ENCODE data around the gene LYRM4.

The LYRM4 gene

DNA sequence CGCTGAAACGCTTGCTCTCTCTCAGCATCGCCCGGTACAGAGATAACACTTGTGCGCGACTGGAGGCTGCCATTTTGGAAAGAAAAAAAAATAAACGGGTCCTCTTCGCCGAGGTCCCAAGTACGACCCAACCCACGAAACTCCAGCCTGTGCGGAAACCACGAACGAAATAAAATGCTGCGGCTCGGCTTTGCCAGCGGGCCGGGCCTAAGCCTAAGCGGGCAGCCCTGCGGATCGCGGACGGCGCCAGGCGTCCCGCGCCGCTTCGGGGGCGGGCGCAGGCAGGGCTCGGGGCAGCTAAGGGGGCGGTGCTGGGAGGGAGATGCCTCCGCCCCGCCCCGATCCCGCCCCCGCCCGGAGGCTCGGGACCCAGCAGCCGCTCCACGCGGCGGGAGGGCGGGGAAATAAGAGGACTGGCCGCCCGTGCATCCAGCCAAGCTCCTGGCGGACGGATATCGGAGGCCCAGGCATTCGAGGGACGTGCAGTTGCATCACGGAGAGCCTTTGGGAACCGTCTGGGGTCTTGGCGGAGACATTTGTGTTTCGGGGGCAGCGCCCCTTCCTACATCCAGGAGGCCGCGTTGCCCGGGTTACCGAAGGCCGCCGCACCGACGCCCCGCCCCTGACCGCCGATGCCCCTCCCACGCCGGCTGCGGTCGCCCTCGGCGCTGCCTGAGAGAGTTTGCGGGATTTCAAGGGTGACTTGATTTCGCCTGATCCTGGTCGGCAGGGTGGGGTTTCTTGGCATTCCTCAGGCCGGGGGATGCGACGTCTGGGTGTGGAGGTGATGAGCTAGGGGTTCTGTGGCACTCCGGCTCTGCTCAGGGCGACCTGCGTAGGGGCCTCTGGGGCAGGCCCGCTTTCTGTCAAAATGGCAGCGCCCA lies at the start of gene LYRM4, which contains the start of gene FARS2:
LYRM4 (minus strand) TSS at position 290 of the 884 bp plus-strand sequence; CDS start at position 73, 217 bp downstream.
FARS2 (plus strand) TSS at position 853 of the 884 bp plus-strand sequence.
- DNase-seq = peak; percentile 92

DNA sequence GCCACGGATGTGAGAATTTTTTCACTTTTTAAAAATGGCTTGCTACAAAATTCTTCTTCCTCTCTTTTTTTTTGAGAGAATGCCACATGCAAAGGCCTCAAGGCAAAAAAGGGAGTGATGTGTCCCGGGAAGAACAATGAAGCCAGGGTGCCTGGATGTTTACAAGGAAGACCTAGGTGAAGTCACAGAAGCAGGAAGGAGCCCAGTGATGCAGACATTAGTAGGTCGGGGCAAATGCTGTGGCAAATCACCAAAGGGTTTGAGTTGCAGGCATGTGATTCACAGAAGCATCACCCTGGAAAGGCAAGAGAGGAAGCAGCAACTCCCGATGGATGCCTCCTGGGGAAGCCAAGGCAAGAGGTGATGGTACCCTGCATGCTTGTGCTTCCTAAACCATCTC lies 47.3 kb upstream of the LYRM4 start:
- no peak for DNase-seq

DNA sequence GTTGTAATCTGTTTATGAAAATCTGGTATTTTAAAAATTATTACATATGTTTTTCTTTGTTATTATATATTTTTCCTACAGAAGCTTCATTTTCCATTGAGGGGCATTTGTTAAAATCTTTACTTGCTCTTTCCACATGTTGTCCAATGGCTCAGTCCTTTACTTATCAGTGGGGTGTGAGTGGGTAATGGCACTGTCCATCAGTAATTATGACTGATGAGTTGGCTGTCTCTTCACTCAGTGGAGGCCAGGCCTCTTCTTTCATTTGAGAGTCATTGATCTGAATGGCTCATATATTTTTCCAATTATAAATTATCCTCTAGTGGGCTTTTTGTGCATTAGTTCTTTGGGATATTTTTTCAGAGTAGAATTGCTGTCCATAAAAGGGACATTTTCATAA lies 46.3 kb upstream of the LYRM4 start:
- DNase-seq = no peak

DNA sequence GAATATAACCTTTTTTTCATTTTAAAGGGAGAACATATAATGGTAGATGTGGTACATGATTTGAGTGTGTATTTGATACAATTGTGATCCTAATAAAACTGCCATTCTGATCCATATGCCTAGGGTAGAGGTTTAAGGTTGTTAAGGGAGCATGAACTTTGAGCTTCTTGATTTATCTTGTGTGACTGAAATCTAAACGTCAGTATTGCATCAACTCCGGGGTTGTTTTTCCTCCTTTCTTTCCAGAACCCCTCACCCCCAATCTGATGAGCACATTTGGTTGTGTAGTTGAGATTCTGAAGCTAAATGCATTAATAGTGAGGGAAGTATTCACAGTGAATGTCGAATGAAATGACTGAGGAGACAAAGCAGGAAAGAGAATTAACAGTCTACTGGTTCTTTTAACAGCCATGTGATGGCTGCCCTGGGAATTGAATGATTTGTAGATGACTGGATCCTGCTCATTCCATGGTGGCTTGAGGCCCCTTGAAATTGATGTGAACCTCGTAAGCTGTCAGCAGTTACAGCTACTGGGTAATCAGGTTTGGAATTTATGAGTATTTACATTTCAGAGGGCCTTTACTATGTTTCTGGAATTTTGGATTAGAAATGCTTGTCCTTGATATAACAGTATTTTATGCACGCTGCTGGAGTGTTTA lies 45.3 kb upstream of the LYRM4 start:
- no peak for DNase-seq

DNA sequence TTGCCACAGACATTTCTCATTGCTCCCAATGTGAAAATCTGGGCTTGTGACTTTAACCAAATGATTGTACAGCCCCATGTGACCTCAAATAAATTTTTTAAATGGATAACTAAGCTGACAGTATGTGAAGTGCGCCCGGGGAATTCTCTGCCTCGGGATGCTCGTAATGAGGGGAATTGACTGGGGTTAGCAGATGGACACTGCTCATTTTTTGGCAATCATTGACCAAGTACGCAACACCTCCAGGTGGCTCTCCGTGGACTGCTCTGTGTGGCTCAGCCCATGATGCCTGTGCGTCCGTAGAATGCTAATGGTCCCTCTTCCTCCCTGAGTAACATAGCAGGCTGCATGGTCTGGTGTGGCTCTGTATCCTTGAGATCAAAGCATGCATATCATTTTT lies 42.9 kb upstream of the LYRM4 start:
- DNase-seq = no peak

DNA sequence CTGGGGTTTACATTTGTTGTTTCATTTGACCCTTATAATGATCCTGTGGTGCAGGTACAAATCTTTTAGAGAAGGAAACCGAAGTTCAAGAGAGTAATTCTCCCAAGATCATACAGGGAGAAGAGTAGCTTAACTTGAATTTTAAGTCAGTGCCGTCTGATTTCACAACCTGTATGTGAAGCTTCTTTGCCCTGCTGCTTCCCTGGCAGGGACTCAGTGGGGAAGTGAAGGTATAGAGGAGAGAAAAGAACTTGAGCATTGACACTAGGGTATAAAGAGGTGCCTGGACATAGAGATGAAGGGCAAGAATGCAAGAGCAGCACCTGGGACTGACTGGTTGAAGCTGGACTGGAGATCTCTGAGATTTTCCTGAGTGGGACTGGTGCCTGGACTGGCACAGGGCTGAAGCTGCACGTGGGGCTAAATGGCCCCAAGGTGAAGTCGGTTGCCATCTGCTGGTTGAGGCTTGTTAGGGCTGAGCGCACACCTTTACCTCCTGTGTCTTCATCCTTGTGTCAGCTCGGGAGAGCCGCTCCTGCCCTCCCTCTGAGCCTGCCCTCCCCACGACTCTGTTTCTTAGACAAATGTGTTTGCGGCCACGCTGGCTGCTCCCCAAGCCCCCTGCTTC lies 42.4 kb upstream of the LYRM4 start:
- peak; percentile 29 for DNase-seq

DNA sequence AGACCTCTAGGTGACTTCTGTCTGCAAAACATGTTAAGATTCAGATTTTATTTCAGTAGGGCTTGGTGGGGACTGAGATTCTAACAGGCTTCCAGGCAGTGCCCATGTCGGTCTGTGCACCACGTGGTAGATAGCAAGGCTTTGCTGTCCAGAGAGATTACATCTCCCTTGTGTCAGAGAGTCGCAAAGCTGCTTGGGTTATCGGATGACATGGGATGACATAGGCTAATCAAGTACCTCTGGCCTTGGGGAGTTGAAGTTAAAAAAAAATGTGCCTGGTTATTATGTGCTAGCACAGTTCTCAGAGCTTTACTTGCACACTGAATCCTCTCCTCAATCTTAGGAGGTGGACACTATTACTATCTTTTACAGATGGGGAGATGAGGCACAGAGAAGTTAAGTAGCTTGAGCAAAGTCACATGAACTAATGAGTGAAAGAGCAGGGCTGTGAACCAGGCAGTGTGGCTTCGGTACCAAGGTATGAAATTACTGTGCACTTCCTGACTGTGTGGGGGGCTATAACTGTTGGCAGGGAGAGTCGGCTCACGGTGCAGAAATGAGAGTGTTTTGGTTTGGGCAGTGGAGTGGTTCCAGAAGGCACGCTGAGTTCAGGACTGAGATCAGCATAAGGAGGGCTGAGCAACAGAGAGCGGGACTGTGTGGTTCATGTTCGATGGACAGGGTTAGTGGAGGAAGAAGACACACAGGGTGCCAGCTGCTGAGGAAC lies 41.6 kb upstream of the LYRM4 start:
- DNase-seq = no peak

DNA sequence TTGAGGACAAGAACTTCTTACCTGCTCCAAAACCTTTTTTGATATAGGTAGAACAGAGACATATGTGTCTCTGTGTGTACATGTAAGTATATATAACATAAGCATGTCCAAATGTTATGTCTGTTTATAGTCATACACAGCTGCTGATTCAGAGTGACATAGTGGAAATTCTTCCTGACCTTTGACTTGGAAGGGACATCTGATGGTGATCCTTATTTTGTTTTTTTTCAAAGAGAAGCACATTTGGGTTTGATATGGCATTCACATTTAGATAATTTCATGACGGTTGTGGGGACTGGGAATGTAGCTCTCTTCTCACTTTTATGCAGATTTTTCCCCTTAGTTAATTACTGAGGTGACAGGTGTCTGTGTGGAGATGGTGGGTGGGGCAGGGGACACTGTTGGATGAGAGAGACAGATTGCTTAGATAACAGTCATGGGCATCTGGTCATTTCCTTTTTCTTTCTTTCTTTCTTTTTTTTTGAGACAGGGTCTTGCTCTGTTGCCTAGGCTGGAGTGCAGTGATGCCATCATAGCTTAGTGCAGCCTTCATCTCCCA lies 39.5 kb upstream of the LYRM4 start:
- DNase-seq = no peak

DNA sequence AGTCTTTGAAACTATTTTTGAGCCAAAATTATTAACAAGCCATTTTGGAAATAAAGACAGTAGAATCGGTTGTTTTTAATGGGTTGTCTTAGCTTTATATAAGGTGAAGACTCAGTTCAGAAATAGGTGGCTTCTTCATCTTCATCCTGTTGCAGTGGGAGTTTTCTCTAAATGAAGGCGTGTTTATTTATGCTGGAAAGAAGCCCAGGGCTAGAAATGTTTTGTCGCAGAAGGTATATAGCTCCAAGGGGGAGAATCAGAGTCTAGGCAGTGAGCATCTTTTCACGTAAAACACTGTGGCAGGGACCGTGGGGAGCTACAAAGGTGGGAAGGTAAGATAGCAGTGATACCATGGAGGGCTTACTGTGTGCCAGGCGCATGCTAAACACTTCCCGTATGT lies 34.9 kb upstream of the LYRM4 start:
- DNase-seq = no peak

DNA sequence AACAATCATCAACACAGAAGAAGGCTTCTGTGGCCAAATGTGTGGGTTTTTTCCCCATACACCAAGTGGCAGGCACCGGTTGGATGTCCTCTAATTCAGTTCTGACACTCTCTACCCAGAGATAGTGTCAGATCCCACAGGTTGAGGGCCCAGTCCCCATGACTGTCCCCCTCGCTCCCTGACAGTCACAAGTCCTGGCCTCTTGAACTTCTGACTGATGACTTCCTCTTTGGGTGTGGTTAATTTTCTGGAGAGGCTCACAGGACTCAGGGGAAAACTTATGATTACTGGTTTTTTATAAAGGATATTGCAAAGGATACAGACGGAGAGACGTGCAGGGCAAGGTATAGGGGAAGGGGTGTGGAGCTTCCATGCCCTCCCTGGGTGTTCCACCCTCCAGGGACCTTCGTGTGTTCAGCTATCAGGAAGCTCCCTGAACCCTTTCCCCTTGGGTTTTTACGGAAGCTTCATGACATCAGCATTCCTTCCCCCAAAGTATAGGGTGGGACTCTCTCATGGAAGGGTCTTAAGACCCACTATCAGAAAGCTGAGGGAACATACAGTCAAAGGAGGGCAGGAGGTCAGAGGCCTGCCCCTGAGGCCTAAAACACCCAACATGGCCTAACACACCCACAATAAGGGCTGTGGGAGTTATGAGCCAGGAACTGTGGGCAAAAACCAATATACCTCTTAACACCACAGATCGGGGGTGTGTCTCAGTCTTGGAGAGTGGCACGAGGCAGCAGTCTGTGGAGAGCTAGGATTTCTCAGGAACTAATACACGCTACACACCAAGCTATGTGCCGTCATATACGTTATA lies 33.9 kb upstream of the LYRM4 start:
- DNase-seq = no peak

DNA sequence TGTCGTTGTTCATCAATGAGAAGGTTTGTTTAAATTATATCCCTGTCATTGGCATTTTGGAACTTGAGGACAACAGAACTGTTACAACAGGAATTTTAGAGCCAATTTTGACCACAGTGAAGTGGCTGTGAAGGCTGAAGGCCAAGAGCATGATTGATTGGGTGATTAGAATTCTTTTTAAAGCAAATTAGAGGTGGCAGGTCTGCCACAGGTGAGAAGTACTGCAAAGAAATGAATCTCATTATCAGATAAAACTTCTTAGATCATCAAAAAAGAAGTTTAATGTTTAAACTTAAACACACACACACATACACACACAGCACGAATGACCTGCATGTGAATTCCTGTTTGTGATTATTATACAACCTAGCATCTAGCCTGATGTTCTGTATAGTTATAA lies 32.9 kb upstream of the LYRM4 start:
- DNase-seq = no peak

DNA sequence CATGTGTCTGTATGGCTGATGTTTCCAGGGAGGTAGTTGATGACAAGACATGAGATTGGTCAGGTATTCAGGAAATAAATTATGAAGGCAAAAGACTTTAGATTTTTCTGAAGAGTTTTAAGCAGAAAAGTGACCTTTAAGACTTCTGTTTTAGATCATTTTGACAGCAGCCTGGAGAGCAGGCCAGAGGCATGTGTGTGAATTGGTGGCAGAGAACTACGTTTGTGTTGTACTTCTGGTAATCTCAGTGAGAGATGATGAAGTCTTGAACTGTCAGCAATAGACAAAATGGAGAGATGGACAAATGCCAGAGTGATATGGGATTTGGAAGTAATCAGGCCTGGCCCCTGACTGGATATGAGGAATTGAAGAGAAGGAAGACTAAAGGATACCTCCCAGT lies 31.4 kb upstream of the LYRM4 start:
- DNase-seq = no peak

DNA sequence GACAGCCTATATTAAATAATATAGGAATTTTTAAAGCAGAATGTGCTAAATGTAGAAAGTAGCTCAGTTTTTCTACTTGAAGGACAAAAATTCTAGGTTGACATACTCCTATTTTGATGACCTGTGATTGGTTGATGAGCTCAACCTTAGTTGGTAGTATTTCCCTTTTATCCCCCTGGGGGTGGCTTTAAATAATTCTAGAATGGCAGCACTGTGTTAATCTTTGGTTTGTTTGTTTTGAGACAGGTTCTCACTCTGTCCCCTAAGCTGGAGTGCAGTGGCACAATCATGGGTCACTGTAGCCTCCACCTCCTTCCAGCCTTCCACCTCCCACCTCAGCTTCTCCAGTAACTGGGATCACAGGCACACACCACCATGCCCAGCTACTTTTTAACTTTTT lies 29.8 kb upstream of the LYRM4 start:
- no peak for DNase-seq

DNA sequence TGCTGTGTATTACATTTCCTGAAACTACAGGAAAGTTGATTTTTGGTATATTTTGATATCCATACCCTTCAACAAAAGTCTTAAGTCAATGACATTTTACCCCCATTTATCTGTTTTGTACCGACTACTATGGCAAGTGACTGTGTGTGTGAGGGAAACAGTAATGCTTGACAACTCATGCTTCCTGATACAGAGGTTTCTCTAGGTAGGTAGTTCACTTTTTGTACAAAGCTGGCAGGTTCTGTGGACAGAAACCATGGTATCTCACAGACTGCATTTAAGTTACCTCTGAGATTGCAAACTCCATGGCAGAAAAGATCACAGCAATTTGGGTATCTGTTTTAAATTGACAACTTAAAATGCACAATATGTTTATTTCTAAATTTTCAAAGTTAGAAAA lies 29.3 kb upstream of the LYRM4 start:
- no peak for DNase-seq

DNA sequence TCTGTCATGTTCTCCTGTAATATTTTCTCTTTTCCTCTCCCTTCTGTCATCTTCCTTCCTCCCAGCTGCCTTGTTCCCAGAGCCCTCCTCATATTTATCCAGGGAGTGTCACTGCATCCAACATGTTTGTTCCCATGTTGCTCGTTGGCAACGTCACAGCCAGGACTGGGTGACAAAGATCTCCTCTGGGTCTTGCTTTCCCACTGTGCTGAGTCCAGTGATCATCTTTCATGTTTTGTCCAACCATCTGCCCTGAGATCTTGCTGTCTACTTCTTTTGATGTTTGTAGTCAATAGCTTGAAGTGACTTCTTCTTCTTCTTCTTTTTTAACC lies 27.2 kb upstream of the LYRM4 start:
- DNase-seq = no peak

DNA sequence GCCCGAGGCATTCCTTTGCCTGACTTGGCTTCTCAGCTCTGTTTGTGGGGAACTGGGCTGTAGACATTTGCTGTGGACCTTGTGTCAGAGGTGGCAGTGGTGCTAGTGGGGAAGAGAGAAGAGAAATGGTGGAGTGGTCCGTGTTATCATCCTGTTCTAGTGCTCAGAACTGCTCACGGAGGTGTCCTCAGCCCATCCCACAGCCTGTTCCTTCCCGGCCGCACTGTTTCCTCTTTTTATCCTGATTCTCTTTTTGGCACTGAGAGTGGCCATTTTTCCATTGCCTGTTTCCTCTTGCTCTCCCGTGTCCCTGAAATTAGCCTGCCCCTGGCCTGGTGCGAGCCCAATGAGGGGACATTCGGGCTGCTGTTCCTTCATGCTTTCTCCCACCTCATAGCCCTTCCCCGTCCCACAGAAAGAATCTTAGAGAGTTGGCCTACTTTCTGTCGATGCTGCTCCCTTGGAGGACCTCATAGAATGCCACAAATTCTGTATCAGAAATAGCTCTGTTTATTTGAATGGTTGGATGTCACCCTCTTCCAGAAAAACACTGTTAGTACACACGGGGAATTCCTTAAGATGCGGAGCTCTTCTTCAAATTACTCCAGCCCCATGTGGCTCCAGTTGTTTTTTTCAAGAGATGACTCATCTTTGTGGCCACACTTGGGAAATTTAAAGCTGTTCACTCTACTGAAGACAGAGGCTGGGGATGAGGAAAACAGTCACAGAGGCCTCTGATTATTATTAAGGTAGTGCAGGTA lies 26.6 kb upstream of the LYRM4 start:
- no peak for DNase-seq

DNA sequence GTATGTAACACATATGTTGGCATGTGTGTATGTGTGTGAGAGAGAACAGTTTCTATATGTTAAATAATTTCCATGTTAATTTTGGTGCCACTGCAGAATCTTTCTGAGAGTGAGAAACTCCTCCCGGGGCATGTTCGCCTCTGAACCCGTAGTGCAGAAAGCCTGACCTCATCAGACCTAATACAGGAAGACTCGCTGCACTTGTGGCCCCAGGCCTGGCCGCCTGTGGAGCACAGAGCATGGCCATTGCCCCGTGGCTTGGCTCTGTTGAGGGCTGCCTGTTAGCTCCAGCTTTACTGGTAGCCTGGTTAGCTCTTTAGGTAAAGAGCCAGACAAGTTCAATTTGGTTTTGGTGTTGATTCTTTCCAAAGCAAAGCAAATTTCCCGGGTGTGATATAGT lies 26.0 kb upstream of the LYRM4 start:
- no peak for DNase-seq

DNA sequence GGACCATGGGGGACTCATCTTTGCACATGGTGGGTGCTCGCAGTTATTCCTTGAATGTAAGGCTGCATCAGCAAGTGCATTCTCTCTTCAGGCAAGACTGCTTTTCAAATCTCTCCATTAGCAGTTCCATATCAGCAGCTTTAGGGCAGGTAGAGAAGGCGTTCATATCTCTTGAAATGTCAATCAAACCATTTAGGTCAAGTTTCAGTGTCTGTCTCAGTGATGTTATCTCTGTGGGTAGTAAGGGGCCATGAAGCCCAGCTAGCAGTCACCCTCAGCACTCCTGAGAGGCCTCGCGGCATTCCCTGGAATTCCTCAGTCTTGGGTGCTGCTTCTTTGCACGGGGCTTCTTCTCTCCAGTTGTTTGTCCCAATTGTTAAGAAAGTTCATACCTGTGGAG lies 24.8 kb upstream of the LYRM4 start:
- DNase-seq = no peak

DNA sequence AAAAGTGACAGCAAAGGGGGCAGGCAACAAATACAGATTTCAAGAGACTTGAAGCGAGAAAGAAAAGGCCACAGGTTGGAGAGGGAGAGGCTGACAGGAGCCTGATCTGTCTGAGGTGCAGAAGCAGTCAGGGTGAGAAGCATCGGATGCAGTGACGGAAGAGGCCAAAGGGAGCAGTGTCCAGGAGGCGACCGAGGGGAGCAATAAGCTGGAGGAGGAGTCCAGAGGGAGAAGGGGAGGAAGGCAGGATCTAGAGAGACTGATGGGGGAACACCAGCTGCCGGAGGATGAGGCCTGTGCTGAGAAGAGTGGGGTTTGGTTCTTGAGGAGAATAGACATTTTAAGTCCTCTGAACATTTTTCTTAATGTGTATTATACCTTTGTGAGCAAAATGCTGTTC lies 24.3 kb upstream of the LYRM4 start:
- no peak for DNase-seq

DNA sequence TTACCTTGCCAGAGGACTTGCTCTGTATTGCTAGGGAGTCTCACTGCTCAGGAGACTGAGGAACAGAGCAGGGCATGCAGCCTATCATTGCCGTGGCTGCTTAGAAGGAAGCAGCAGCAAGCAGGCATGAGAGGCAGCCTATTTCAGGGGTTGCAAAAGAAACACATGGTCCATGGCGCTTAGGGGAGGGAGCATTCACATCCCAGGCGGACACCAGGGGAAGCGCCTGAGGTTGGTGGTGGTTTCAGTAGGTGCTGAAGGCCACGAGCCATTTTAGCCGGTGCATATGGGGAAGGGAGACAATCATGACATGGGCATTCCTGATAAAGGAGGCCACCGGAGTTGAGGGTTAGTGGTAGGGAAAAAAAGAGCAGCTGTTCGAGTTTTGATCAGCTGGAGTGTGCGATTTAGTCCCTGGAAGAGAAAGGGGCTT lies 21.5 kb upstream of the LYRM4 start:
- DNase-seq = no peak

DNA sequence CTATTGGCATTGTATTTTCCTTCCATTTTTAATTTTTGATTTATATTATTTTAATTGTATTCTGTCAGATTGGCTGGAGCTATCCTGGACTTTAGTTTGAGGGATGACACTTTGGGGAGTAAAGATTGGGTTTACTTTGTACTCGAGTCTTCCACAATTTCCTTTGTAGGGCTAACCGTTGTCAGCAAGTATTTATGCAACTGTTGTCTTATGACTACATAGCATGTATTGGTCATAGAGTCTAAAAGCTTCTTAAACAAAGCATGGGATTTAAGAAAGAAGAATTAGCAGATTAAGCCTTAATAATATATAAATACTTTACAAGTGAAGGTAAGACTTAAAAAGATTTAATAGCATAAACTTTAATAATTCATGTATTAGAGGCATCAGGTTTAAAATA lies 20.2 kb upstream of the LYRM4 start:
- DNase-seq = no peak
